T follicular helper cell (primary cell): ENCODE results near the gene TEDDM1.
"Not testable (repeated sequence)": the region's sequence is repeated elsewhere in the genome, so short reads cannot be mapped to it uniquely, and the experiment has no call there.

Experiments used
- DNase-seq: peaks from one replicate; pipeline ENCODE4 v3.0.0-alpha.2; 2020; ENCODE audit warnings: low read depth
- total RNA-seq, 2 experiments: gene quantifications; one replicate each; lab custom pipeline; 2026; lab: John Stamatoyannopoulos, UW

TEDDM1 gene, protein sequence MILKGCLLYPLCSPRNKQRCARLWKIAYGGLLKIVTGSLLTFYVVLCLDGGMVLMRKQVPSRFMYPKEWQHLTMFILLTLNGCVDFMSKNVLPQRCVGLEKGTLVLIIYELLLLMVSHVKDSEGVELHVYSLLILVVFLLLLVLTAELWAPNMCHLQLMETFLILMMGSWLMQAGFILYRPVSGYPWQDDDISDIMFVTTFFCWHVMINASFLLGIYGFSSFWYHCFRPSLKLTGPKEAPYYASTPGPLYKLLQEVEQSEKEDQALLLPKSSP
- total RNA-seq = 0 reads per million in 2 experiments

DNA sequence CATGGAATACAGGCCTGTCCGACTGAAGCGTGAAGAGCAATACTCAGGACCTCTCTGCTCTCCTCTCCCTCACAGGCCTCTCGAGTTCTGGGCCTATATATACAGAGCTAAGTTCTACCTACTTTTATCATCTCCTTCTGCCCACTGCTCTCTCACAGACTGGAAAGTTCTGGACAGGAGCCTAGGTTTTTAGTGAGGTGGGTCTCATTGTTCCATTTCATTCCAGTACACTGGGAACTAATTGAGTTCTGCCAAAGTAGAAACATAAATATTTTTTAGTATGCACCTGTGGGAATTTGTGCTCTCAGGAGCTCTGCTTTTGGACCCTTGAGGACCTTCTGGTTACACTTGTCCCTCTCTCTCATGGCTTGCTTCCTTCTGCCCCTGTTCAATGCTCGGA lies at the start of gene TEDDM1:
TSS of gene TEDDM1 (minus strand) at position 101 of the 400 bp plus-strand sequence. CDS start 182 bp downstream, outside the sequence.
- no peak for DNase-seq

DNA sequence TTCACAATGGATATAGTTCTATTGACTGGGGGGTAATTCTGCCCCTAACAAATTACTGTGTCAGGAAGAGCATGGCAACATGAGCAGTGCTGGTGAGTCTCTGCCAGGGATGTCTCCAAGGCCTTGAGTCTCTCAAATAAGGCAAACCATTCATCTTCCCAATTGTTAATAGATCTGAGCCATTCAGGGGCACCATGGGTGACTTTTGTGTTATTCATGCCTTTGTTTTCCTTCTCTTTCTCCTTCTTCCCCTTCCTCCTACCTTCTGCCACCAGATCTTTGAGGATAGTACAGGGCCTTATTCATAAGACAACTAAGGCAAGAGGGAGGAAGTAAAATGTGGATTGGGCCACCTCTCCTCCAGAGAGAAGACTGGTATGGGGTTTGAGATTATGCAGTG lies 49.6 kb upstream of the TEDDM1 start, which contains the start of gene RGSL1:
TSS of gene RGSL1 (plus strand) at position 60 of the 400 bp plus-strand sequence. CDS start at position 80, 20 bp downstream.
- no peak for DNase-seq

DNA sequence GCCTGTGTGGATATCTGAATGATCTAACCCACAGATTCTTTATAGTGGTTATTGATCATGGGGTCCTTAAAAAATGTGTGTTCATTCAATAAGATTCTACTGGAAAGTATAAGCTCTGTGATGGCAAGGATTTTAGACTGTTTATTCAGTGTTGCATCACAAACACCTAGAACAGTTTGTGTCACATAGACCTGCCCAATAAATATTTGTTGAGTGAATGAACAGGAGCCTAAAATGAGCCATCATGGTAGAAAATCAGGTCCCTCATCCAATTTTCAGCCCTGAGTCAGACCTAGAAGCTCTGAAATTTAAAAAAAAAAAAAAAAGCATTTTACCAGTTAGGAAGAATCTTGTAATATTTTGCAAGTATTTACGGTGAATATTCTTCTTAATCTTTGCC lies 47.2 kb upstream of the TEDDM1 start:
- DNase-seq = no peak

DNA sequence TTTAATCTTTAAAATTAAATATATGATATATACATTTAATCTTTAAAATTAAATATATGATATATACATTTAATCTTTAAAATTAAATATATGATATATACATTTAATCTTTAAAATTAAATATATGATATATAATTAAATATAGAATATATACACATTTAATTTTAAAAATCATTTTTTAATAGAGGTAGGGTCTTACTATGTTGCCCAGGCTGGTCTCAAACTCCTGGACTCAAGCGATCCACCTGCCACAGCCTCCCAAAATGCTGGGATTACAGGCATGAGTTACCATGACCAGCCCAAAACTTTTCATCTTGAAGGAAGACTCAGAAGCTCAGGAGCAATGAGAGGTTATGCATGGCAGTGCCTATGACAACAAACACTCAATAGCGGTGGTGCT lies 46.7 kb upstream of the TEDDM1 start:
- DNase-seq = not testable (repeated sequence)

DNA sequence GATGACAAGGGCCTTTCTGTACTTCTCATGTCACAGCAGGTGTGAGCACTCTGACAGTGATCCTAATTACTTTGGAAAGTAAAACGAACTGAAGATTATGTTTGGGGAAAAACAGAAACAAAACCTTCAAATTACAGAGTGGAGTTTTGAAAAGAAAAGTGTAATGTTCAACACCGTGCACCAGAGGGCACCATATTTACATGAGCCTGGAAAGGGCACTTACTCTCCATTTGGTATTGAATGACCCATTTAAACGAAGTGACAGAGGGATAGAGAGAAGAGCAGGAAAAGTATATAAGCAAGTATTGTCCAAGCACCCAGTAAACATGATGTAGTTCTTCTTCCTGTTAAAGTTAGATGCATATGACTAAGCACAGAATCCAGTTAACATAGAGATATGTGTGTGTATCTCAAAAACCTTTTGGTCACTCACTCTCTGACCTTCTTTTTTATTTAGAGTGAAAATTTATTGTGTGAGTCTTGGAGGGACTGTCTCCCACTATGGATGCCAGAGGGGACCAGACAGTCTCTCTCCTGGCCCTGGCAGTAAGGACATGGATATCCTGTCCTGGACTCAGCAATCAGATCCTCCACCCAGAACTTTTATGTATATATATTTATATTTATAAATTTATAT lies 45.7 kb upstream of the TEDDM1 start:
- DNase-seq = no peak

DNA sequence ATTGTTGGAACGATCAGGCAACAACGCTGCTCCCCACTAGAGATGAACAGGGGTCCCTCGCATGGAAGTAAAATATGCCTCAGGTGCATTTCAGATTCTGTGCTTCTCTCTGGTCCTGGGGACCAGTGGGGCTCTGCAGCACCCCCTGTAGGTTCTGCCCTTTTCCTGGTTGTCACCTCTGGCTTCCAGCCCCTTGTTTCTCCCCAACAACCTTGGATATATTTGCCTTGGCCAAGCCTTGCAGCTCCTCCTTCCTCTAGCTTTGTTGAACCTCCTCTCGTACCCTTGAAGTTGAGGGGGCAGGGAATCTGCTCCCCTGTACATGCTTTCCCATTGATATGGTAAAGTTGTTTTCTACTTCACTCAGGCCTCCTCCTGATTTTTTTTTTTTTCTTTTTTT lies 44.0 kb upstream of the TEDDM1 start:
- DNase-seq = no peak

DNA sequence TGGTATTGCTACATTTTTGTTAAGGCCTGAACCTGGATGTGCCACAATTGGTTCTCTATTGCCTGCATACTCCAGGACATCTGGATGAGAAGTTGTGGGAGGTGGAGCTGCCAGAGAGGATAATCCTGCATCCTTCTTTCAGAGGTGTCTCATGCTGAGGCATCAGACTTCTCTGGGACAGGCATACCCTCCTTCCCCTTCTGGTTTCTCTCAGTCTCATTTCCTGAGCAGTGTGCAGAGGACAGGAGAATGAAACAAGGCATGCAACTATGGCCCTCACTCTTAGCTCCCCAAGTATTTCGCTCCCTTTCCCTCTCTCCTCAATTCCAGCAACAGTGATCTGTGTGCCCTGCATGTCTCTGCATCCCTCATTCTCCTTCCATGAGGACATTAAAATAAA lies 41.9 kb upstream of the TEDDM1 start:
- DNase-seq = no peak

DNA sequence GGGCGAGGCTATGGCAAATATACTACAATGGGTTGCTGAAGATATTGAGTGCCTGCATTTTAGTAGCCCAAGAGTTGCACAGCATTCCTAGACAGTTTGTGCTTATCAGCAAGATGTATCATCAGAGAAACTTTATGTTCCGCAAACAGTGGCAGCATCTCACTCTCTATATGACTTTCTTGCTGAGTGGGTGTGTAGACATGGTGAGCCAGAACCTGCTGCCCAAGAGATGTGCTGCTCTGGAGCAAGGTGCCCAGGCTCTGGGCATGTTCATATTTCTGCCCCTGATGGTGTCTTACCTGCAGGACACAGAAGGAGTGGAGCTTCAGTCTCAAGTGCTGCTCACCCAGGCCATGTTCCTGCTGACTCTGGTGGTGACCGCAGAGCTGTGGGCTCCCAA lies 41.3 kb upstream of the TEDDM1 start:
- DNase-seq = no peak

DNA sequence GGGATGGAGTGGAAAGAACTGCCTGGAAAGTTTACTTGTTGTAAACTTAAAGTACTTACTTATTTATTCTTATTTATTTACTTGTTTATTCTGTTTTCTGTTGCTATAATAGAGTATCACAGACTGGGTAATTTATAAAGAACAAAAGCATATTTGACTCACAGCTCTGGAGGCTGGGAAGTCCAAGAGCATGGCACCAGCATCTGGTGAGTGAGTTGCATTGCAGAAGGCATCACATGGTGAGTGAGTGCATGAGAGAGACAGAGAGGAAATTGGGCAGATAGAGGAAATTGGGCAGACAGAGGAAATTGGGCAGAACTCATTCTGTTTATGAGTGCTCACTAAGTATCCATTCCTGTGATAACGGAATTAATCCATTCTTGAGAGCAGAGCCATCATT lies 37.9 kb upstream of the TEDDM1 start:
- DNase-seq = no peak

DNA sequence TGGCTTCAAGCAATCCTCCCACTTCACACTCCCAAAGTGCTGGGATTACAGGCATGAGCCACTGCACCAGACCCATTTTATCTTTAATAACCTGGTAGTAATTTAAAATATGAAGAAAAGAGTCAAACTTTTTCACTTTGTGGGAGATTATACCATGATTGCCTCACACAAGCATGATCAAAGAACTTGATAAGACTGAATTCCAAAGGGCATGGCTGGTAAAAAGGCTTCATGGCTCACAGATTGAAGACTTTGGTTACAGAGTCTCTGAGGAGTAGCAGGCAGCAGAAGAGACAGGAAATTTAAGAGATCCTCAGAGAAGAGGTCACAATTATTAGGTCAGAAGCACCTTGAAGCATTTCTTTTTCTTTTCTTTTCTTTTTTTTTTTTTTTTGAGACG lies 33.1 kb upstream of the TEDDM1 start:
- no peak for DNase-seq

DNA sequence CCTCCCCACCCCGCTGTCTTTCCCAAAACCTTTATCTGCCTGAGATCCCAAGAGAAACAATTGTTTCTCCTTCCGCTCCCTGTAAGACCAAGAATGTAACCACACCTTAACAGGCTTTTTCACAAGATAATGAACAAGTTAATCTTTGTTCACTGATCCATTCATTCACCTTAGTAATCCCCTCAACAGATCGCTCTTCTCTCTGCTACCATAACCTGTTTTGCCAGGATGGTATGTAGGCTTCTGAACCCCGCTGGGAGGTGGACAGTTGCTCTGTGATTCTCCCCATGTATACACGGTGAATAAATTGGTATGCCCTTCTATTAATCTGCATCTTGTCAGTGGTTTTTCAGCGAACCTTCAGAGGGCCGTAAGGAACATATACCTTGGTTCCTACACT lies 30.8 kb upstream of the TEDDM1 start:
- DNase-seq = no peak

DNA sequence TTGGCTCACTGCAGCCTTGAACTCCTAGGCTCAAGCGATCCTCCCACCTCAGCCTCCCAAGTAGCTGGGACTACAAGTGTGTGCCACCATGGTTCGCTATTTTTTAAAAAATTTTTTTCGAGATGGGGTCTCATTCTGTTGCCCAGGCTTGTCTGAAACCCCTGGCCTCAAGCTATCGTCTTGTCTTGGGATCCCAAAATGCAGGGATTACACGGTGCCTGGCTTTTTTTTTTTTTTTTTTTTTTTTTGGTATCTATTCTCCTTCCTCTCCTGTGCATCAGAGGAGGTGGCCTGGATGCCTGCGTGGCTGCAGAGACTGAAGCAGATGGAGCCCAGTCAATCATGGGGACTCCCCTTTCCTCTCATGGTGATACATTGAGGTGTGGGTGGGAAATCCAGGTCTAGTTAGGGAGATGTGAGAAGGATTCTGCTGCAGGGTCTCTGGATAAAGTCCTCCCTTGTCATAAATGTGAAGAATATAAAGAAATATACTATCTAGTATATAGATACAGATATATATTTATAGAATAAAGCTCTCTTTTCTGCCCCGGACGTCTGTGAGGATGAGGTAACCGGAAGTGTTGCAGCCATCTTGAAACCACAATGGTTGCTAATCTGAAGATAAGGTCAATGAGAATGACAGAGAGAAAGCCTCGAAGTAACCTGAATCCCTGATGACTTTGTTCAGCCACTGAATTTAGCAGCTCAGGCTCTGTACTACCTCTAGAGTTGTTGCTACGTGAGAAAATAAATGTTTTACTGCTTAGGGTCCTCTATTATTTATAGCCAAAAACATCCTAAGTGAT lies 30.0 kb upstream of the TEDDM1 start:
- DNase-seq = no peak

DNA sequence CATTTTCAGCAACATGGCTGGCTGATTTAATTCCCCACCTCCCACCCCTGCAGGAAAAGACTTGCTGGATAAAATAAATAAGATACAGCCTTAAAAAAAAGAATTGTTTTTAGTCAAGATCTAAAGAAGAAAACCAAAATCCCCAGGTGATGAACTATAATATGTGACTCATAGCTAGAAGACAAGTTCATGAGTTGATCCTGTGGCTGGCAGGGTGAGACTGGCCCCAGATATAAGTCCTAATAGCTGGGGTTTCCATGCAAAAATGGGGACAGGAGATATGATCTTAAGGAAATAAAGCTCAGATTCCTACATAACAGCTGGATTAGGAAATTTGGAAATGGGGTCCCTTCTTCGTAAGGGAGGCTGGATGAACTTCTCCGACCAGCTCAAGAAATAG lies 27.6 kb upstream of the TEDDM1 start:
- DNase-seq = no peak

DNA sequence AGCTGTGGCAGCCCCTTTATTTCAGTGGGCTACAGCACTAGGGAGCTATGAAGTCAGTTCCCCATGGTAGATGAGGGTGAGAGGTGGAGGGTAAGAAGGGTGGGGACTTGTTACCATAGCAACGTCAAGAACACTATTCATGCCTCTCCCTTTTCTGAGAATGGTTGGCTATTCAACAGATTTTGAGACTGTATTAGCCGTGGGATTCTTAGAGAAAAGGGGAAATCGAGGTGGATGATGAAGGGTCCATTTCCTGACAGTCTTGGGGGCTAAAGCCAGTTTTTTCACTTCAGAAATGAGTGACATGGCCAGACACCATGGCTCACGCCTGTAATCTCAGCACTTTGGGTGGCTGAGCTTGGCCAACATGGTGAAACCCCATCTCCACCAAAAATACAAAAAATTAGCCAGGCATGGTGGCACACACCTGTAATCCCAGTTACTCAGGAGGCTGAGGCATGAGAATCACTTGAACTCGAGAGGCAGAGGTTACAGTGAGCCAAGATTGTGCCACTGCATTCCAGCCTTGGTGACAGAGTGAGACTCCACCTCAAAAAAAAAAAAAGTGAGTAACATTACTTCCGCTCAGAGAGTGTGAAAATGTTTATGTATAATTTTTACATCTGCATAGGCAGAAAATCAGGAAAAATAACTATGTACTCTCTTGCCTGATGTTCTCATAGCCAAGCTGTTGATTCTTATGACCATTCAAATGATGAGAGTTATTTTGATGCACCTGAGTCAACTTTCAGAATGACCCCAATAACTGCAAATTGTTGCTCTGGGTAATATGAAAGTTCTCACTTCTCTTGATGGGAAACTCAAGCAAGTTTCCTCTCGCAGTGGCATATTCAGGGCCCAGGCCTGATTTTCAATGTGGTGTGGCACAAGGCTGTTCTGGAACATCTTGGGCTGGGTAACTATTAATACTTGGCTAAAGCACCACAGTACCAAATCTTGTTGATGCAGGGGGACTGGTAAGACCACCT lies 26.3 kb upstream of the TEDDM1 start:
- no peak for DNase-seq

DNA sequence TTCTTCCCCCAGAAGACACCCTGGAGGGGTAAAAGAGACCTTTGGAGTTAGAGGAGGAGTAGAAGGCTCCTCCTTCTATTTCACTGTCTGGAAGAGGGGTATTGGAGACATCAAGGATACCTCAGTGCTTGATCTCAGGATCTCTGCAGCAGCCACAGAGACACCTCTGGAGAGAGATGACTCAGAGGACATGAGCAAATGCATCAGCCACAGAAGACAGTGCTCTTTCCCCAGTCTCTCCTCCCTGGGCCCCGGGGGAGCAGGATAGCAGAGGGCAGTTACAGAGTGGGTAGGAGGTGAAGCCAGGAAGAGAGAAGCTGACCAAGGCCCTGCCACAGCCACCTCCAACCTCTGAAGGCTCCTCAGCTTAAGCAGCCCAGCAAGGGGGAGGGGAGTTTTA lies 15.3 kb upstream of the TEDDM1 start:
- DNase-seq = no peak

DNA sequence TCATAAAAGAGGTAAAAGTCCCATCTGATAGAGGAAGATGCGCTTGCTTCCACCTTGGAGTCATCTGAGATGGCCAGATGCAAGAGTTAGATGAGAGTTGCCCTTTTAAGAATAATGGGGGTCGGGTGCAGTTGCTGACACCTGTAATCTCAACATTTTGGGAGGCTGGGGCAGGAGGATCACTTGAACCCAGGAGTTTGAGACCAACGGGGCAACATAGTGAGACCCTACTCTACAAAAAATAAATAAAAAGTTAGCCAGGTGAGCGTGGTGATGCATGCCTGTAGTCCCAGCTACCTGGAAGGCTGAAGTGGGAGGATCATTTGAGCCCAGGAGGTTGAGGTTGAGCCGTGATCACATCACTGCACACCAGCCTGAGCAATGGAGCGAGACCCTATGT lies 13.5 kb upstream of the TEDDM1 start:
- DNase-seq = no peak

DNA sequence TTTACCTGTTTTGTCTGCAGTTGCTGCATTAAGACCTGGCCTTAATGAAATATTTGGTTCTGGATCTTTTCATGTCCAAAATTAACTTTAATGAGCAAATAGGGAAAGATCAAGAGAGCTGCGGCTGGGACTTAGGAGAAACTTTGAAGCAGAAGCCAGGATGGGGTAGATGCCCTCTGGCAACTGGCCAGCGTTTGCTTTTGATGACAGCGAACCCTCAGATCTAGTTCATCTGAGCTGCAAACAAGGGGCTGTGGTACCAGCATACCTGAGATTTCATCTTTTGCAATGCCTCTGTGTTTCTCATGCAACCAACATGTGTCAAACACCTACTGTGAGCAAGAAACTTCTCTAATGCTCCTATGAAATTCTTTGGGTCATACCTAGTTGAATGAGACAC lies 13.0 kb upstream of the TEDDM1 start:
- DNase-seq = no peak

DNA sequence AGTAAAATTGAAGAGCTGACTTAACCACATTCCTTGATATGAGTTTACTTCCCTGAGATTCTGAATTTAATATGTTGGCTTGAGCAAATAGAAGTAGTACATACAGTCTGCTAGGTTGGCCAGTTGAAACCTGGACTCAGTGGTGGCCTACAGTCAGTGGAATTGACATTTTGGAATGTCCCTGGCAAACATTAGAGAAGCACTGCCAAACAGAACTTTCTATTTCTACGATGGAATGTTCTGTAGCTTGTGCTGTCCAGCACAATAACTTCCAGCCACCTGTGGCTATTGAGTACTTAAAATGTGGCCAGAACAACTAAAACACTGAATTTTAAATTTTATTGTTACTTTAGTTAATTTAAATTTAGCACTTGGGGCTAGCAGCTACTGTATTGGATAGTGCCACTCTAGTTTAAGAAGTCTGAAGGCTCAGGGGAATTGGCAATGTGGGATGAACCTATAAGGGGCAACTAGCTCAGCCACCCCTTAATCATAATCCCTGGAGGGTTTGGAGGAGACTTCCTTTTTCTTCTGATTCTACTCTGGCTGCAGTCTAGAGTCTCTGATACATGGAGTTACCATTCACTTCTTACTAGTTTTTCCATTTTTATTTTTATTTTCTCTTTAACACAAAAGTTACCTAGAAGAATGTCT lies 10.3 kb upstream of the TEDDM1 start:
- DNase-seq = no peak

DNA sequence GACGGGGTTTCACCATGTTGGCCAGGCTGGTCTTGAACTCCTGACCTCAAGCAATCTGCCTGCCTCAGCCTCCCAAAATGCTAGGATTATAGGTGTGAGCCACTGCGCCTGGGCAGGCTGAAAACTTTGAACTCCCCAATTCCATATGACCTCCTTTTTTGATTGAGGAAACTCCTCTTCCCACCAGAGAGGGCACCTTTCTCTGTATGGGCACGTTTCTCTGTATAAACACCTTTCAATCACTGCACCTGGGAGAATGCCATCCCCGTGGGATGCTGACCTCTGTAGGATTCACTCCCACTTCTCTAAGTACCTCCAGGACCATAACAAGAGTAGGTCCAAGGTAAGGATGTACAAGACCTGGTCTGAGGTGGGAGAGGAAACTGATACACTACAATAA lies 9.7 kb upstream of the TEDDM1 start:
- no peak for DNase-seq

DNA sequence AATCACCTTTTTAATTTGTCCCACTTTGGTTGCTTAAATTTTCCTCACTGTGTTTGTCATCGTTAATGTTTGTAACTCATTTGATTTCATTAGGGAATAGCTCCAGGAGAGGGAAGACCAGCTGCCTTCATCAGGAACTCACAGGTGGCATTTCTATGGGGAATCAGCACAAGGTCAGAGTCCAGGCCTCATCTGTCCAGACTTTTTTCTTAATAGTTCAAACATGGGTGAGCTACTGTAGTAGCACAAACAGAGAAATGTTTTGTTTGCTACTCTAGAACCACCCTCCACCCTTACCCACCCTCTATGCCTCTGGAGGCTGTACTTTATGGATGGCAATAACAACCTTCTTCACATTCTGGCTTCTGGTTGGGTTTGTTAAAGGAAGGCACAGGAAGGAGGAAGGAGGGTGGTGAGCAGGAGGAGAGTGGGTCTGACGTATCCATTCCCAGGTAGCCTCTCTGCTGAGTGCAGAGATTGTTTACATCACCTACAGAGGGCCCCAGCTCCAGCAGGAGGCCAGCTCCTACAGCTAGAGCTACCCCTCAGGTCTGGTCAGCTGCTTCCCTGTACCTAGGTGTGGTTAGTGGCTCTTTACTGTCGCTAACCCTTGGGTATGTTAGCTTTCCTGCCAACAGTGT lies 8.1 kb upstream of the TEDDM1 start:
- no peak for DNase-seq

DNA sequence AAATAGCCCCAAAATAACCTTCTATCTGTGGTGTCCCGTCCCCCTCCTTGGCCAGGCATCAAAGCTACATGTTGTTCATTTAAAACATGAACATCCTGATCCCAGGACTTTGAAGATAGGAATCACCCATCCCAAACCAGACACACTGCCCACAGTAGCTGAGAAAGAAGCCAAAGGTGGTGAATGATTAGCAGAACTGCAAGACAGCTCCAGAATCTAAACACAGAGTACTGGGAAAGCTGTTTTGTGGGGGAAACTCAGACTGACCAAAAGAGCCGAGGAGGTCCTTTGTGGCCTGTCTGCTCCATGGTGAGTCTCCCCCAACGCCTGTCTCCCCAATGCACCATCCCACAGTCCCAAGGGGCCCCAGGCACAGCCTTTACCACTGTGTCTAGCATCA lies 7.3 kb upstream of the TEDDM1 start:
- no peak for DNase-seq
